HS-27A (cell line): ENCODE measurements around the gene MACROD2.
A peak's percentile ranks its signal among the peaks of the same experiment; 100 is the strongest.

ENCODE experiments used
- DNase-seq: peaks from one replicate; pipeline ENCODE4 v3.0.0-alpha.2; 2012; ENCODE audit warnings: low read depth, missing footprints

MACROD2 gene

DNA sequence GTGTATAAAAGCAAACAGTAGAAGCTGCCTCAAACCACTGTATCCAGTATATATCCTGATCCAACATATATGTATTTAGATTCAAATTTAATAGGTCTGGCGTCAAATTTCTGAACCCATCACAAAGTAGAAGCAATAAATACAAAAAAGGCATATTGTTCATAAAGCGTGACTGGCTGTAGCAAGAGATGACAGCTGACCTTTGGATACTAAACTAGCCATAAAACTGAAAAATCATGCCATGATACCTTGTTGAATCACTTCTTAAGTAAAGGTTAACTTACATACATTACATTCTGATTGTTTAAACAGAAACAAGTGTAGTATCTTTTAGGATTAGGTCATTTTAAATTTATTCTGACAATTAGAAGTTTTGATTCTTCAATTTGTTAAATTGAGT, 714.1 kb downstream of the MACROD2 start:
- no peak for DNase-seq

DNA sequence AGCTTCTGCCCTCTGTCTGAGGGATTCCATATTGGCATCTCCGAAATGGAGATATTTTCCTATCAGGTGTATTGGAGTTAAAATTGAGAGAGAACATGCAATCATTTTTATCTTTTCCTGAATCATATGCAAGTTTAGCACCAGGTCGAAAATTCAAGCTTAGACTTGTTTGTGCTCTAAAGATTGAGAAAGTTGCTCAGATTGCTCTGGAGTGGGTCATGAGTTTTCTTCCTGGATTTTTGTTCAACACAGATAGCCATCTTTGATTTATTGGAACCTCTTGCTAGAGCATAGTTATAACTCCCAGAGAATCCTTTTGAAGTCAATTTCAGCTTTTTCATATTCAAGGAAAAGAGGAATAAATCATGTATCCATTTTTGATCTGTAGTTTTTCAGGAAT, 715.6 kb downstream of the MACROD2 start:
- DNase-seq = no peak

DNA sequence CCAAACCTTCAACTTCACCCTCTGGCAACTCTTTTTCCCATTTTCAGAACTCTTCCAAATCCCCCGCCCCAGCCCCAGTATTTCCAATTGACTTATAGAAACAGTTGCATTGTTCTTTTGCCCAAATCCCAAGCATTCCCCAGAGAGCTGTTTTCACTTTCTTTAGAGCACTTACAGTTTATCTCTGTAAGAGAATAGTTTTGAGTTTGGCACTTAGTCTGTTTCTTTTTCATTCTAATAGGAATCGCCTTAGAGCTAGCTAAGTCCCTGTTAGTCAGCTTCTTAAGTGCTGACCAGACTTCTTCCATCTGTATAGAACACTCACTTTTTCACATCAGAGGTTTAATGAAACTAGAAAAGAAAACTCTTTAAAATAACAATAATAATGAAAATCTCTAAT, 716.3 kb downstream of the MACROD2 start:
- DNase-seq = no peak

DNA sequence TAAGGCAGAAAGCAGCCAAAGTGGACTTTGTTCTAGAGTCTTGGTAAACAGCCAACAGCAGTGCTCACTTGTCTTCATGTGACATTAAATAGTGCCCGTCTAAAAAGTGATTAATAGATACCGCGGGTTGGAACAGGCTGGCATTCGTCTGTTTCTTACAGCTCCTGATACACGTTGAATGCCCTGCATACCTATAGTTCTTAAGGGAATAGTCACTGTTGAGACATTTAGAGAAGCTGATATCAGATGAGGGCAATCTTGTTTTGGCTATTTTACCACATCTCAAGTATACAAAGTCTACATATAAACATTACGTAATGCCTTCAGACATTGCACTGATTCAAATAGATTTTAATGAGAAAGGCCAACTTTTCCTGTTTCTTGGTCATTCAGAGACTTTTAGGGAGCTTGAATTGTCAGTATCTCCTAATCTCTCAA, 717.0 kb downstream of the MACROD2 start:
- peak; percentile 92 for DNase-seq

DNA sequence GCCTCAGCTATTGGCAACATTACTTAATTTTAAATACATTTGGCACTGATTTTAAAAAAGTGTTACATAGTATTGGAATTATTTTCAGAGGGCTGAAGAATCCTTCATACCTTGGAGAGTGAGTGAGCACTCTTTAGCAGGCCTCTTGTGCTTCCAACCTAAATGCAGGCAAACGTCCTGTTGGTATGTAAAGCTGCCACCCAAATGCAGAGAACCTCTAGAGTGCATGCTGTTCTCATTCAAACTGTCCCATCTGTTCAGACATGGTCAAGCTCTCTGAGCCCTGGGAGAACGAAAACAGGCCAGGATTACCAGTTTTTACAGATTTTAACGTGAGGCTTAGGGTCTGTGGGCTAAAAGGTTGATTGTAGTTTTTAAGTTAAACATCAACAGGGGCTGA, 720.1 kb downstream of the MACROD2 start:
- no peak for DNase-seq

DNA sequence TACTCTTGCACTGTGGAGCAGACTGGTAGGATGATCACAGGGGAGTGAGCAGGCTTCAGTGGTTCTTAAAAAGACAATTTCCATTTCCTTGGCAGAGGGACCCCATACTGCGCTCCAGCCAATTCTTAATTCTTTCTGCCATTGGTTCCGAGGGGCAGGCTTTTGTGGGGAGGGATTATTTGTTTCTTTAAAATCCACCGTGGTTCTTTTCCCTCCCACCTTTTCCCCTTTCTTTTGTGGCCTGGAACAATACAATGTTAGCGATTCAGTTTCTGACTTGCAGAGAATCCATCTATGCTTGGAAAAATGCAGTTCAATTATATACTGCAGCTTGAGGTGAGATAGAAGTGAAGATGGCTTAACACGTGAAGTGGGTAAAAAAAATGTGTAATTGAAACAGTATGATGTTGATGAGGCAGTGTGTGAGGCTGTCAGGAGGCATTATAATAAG, 721.1 kb downstream of the MACROD2 start:
- no peak for DNase-seq

DNA sequence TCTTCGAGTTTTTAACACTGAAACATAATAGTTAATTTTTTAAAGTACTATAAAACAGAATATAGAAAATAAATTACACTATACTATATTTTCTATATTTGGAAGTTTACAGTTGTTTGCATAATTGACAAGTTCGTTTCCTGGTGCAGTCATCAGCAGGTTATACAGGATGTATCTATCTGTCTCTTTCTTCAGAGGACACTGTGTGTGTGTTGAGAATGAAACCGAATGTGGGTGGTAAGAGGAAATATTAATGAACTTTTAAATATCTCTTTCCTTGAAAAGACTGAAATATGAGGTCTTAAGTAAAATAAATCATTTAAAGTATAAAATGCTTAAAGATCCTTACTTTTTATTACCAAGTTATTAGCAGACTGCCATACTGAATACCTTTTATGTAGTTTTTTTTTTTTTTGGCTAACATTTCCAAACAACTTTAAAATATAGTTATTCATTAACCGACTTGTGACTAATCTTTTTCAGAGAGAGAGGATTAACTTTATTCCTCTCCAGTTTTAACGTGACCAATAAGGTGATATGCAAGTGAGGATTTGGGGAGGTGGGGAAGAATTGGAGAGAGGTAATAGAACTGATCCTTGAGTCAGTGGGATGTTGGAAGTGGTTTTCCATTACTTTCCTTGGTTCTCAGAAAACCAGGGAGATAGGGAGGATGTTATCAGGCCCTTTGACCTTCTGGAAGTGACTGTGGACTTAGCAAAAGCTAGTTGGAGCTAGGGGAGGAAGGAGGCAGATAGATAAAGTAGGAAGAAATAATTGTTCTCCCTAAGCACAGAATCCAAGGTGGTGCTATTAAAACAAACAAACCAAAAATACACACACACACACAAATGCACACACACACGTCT, 722.1 kb downstream of the MACROD2 start:
- no peak for DNase-seq

DNA sequence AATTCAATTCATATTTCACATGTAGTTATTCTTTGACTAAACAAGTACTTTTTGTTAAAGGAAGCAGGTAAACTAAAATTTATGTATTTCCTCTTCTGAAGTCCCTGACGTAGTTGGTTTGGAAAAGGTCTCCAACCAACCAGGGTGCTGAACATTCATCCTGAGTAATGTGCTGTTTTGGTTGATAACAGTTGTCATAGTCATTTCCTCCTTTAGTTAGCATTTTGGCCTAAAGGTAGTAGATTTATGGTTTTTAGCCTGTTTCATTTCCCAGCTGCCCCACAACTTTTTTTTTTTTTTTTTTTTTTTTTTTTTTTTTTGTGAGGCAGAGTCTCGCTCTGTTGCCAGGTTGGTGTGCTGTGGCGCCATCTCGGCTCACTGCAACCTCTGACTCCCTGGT, 724.9 kb downstream of the MACROD2 start:
- DNase-seq = no peak

DNA sequence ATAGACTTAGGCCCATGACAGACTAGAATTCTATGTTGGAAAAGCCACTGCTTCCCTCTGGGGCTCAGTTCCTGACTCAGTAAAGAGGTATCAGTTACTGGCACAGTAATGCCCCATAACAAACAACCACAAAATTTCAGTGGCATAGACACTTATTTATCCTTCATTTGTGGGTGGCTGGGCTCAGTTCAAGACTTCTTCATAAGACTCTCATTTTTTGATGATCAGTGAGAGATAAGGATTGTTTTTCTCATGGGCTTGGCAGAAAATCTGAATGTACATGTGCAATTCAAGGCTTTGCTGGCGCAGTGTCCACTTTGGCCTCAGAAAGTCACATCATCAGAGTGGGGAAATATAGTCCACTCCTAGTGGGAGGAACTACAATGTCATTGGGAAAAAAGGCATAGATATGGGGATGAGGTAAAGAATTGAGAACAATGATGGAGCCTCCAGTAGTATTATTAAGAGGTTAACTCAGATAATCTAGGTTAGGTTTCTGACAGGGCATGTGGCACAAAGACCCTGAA, 726.7 kb downstream of the MACROD2 start:
- DNase-seq = no peak

DNA sequence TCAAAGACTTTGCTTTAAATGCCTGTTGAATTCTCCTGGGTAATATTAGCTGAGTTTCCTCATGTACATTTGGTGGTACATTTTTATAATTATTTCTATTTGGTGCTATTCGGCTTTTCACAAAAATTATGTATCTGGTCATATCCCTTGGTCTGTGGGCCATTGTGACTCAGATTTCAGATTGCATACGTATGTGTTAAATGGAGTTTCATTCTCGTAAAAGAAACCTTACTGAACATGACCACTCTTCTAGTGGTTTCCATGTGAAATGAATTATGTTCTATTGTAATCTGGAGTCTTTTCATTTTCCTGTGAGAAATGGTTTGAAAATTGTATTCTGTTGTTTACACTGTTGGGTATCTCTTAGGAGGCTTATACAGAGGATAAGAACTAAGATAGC, 728.3 kb downstream of the MACROD2 start:
- no peak for DNase-seq

DNA sequence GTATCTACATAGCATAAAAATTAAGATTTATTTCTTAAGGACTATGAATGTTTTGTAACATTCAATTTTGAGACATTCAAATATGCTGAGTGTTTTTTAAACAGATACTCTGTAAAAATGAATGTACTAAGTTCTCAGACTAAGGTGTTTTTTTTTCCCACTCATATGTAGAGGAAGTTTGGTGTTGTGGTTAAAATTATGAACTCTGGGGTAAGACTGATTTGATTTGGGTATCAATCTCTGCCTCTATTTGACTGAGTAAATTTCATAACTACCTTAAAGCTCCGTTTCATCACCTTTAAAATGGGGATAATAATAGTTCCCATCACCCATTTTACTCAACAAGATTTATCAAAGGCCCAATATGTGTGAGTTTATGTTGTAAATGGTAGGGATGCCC, 728.7 kb downstream of the MACROD2 start:
- no peak for DNase-seq

DNA sequence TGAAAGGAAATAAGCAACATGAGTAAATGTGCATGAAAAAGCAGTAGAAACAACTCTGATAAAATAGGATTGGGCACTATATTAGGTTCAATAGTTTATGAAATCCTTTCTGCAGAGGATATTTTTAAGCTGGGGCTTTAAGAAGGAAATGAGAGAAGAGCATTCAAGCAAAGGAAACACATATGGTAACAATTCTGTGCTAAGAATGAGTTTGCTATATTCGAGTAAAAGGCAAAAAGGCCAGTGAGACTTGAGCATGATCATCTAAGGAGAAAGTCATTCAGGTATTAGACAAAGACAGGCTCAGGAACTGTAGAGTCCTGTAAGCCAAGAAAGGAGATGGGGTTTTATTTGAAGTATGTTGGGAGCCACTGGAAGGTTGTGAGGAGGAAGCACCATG, 729.2 kb downstream of the MACROD2 start:
- no peak for DNase-seq

DNA sequence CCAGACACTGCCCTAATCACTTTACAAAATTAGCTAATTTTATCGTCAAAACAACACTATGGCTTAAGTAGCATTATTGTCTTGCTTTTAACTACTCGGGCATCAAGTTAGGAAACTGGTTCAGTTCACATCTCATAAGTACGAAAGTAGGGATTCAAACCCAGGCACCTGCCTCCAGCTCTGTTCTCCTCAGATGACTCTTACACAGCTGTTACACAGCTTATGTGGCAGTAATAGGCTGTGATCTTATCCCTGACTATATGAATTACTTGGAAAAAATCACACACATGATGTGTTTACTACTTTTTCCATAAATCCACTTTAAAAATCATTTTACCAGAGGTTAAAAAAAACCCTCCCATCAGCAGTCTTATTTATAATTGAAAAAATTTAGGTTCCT, 731.3 kb downstream of the MACROD2 start:
- no peak for DNase-seq

DNA sequence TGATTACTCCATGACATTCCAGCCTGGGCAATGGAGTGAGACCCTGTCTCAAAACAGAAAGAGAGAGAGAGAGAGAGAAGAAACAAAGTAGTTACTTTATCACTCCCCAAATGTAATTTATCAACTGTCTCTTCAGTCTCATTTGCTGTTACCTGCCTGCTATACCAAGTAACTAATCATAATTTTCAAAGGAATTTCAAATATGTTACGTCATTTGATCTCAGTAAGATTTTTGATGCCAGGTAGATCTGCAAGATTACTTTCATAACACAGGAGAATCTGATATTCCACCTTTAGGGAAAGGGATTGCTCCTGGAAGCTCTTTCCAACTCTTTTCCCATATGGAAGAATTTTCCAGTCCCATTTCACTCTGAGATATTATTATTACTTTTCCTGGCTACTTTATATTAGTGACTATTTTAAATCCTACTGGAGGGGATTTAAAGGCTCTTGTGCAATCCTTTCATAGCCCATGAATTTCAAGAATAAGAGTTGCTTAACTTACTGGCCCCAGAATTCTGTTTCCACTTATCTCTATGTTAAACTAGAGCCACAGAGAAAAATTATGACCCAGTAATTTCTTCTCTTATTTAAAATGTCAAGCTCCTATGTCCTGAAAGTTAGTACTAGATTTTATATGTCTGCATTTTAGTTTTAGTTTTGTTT, 732.3 kb downstream of the MACROD2 start:
- DNase-seq = no peak

DNA sequence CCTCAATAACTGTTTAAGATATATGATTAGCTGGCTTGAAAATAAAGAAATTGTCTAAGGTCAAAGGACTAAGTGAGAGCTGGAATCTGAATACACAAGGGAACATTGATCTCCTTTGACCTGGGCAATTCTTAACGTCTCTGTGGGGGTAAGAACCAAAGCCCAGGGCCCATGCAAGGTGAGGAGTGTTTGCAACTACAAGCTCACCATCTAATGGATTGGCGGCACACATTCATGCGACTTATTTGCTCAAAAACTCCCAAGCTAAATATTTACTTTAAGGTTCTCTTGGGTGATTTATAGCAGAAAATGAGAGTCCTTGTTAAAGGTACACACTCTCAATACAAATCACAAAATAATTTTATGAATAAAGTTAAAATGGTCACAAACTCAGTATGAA, 734.1 kb downstream of the MACROD2 start:
- DNase-seq = no peak

DNA sequence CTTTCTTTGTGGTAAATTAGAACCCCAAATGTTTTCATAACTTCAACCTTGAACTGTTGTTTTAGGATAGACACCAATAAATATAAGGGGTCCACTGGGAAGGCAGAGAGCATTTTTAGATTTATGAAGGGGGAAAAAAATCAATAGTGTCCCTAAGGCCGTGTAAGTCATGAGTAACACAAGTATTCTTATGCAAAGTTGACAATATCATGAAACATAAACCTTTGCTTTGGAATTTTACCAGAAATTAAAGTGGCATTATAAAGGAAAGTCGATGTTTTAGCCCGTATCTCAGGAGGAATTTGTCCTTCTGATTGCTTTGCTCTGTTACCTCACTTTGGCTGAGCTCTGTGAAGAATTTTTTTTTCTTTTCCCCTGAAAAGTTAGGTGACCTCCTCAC, 737.0 kb downstream of the MACROD2 start:
- no peak for DNase-seq

DNA sequence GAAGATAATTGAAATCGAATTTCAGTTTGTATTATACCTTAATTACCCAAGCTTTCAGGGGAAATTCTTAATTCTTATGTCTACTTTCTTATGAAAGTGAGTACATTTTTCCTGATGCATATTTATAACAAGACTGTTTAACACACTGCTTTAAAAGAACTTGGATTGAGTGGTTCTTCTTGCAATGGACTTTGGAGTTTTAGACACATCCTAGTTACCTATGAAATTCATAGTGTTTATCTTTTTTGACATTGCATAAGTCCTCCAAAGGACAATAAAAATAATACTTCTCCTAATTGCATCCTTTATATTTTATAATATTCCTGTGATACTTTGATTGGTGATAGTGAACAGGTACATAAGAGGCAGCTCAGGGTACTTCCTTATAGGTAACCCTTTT, 737.7 kb downstream of the MACROD2 start:
- no peak for DNase-seq

DNA sequence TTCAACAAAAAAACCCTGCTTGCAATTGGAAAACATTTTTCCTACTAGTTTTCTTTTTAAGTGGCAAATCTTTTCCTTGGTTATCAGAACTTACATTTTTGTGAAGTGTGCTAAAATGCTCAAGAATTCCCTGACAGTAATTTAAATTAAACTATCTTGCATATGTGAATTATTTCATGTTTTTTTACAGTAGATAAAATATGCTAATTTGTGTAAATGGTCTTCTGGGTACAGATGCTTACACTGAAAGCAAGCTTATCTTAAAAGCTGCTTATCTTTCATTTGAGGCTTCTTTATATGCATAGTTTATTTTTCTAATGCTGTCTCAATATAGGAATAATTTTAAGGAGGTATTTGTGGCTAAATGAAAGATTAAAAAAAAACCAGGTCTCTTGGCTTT, 745.1 kb downstream of the MACROD2 start:
- no peak for DNase-seq

DNA sequence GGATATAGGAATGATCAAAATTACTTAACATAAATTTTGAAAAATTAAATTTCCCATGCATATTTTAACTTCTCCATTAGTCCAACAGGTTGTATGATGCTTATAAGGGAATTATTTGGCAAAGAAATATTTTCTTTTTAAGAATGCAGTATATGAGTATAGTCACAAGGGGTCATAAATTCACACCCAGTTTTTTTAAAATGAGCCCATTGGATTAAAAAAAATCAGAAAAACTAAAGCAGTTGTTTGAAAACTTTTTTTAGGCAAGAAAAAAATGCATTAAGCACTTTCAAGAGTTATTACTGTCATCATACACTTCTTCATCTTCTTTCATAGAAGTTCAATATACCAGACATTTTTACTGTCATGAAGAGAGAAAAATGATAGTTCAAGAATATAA, 746.3 kb downstream of the MACROD2 start:
- no peak for DNase-seq

DNA sequence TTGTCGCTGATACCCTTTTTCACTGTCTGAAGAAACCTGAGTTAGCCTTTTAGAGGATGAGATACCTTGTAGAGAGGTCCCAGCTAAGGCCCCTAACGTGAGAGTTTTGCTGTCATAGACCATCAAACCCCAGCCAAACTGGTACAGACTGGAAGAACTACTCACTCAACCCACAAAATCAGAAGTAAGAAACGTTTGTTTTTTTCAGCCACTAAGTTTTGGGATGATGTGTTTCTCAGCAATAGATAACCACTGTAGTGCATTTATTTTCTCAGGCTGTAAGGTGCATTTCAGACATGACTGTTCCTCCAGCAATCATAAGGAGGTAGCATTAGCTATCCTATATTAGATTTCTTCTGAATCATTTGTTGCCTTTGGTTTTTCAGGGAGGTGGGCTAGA, 749.4 kb downstream of the MACROD2 start:
- DNase-seq = no peak

DNA sequence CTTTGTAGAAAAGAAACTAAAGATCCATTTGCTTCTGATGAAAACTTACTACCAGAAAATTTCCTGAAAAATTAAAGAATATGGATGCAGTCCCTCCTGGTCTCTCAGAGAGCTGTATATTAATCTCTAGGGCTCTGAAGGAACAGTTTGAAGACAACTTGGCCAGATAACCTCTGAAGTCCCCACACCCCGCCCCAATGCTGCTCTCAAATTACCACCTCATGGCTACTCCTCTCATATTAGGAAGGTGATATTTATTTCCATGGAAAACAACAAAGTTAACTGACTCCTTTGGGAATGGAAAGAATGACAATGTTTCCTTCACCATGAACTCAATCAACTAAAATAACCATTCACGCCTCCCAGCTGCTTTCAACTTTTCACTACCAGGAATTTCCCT, 750.5 kb downstream of the MACROD2 start:
- no peak for DNase-seq

DNA sequence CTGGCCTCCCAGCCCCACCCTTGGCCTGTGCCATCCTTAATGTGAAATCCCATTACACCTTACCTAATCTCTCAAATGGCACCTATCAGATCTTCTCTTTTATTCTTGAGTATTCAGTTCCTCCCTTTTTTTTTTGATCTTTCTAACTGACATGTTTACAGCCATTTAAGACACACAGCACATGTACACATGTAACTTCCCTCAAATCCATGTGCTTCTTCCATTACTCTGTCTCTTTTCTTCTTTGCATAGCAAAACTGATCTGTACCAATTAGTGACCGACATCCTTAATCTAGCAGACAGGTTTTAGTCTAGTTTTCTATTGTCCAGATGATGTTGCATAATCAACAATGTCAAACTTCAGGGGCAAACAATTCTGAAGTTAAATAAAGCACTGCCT, 755.9 kb downstream of the MACROD2 start:
- DNase-seq = no peak

DNA sequence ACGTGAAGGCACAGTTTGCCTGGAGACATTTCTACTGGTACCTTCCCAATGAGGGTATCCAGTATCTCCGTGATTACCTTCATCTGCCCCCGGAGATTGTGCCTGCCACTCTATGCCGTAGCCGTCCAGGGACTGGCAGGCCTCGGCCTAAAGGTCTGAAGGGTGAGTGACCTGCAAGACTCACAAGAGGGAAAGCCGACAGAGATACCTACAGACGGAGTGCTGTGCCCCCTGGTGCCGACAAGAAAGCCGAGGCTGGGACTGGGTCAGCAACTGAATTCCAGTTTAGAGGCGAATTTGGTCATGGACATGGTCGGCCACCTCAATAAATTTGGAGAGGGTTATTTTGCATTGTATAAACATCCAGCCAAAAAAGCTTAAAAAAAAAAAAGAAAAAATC, 762.4 kb downstream of the MACROD2 start:
- DNase-seq = no peak
